ENCODE data around the gene RNF10.

RNF10 gene

DNA sequence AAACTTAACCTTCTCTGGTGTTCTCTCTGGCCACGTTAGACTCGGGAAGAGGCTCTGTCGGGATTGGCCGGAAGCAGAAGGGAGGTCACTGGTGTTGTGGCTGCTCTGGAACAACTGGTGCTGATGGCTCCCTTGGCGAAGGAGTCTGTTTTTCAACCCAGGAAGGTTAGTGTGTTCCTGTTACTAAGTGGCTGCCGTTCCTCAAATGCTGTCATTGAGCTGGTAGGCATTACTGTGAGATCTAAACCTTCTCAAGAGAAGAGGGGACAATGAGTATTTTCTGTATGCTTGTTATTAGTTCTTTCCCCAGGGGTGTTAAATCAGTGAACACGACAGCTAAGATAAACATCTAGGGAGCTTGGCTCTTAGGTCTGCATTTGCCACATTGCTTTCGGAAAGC is 28.8 kb downstream of the RNF10 start:
- TF ChIP-seq, protein P1, sequence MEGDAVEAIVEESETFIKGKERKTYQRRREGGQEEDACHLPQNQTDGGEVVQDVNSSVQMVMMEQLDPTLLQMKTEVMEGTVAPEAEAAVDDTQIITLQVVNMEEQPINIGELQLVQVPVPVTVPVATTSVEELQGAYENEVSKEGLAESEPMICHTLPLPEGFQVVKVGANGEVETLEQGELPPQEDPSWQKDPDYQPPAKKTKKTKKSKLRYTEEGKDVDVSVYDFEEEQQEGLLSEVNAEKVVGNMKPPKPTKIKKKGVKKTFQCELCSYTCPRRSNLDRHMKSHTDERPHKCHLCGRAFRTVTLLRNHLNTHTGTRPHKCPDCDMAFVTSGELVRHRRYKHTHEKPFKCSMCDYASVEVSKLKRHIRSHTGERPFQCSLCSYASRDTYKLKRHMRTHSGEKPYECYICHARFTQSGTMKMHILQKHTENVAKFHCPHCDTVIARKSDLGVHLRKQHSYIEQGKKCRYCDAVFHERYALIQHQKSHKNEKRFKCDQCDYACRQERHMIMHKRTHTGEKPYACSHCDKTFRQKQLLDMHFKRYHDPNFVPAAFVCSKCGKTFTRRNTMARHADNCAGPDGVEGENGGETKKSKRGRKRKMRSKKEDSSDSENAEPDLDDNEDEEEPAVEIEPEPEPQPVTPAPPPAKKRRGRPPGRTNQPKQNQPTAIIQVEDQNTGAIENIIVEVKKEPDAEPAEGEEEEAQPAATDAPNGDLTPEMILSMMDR (IDR thresholded peaks at IDR 0.05; ENCODE audit: low read depth, low read length, missing control alignments): no peak

DNA sequence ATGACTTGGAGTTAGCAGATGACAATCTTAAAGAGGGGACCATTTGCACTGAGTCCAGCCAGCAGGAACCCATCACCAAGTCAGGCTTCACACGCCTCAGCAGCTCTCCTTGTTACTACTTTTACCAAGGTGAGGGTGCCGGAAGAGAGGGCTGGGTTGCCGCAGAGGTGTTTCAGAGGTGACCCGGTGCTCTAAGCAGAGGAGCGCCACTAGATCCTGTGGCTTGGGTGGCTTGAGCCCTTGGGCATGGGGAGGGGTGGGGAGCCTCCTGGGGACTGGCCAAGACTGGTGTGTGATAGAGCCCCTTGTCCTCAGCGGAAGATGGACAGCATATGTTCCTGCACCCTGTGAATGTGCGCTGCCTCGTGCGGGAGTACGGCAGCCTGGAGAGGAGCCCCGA is 29.3 kb downstream of the RNF10 start:
- in situ Hi-C loops (cut with HindIII; ENCODE audit: low pct_ligation_motif_present, low sequenced_read_pairs): no loop called here
- peaks cover 84% of the 10 kb centered on the region for H3K36me3 ChIP-seq (replicated peaks)
- H3K27me3 ChIP-seq (replicated peaks): no peaks in the 10 kb centered on the region
- no peak for DNase-seq
- TF ChIP-seq, protein P1 (IDR thresholded peaks at IDR 0.05; ENCODE audit: low read depth, low read length, missing control alignments): no peak
- no peak overlapping the region for H3K4me3 ChIP-seq (ENCODE audit: low read depth, low read length)
- no peak overlapping the region for H3K27ac ChIP-seq

More for the DNA sequence above, 28.8 kb downstream of the RNF10 start:
- no peak overlapping the region for H3K4me3 ChIP-seq (ENCODE audit: low read depth, low read length)
- in situ Hi-C loops (cut with HindIII; ENCODE audit: low pct_ligation_motif_present, low sequenced_read_pairs): no loop called here
- peaks cover 81% of the 10 kb centered on the region for H3K36me3 ChIP-seq (replicated peaks)
- DNase-seq: no peak
- no peaks in the 10 kb centered on the region for H3K27me3 ChIP-seq (replicated peaks)
- H3K27ac ChIP-seq: no peak overlapping the region

DNA sequence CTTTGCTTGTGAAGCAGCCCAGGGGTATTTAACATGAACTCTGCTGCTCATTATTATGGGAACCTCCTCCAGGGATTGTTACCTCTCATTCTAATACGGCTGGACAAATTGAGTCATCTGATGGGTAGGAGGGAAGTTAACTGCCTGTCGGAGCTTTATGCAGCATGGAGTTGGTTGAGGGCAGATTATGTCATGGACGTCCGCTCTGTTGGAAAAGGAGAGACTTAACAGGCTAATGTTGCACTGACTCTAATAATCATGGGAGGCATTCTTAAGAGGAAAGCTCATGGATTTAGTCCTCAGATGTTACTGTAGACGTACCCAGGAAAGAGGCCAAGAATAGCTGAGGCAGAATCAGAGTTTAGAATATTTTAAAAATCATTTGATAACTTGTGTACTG is 37.1 kb downstream of the RNF10 start:
- no peak for DNase-seq
- TF ChIP-seq, protein P1 (IDR thresholded peaks at IDR 0.05; ENCODE audit: low read depth, low read length, missing control alignments): no peak
- Histone ChIP-seq H3K27ac (peak overlapping the region; percentile 18), H3K36me3 (replicated peaks) (peaks cover 82% of the 10 kb centered on the region), H3K4me3 (ENCODE audit: low read depth, low read length) (no peak overlapping the region), H3K27me3 (replicated peaks) (no peaks in the 10 kb centered on the region)
- in situ Hi-C loops (cut with HindIII; ENCODE audit: low pct_ligation_motif_present, low sequenced_read_pairs): no loop called here

DNA sequence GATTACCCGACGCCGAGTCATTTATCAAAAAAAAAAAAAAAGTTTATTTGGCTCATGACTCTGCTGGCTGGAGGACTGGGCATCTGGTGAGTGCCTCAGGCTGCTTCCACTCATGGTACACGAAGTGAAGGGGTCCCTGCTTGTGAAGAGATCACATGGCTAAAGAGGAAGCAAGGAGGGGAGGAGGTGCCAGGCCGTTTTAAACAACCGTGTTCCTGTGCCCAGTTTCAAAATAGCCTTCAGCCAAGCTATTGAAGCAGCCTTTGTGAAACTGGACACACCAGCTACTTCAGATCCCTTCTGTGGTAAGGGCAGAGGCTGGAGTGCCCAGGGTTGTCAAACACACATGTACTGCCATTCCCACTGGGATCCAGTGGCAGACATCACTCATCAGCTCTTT is 39.4 kb downstream of the RNF10 start:
- no peak overlapping the region for H3K27ac ChIP-seq
- in situ Hi-C loops (cut with HindIII; ENCODE audit: low pct_ligation_motif_present, low sequenced_read_pairs): no loop called here
- H3K36me3 ChIP-seq (replicated peaks): peaks cover 87% of the 10 kb centered on the region

DNA sequence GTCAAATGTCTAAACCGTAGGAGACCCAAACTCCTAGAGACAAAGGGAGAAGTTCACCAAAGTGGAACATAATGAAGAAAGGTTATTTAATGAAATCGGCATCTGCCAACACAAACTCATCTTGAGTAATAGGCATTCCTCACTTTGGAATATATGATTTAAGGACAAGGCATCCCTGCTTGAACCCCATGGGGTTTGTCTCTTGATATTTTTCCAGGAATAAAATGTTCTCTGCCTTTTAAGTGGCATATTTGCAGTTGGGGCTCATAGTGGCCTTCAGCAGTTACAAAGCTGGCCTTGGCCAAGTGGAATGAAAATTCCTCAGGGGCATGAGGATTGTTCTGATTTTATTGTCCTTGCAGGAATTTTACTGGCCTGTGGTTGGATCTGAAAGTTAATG is 40.0 kb downstream of the RNF10 start:
- in situ Hi-C loops (cut with HindIII; ENCODE audit: low pct_ligation_motif_present, low sequenced_read_pairs): no loop called here
- no peak overlapping the region for H3K4me3 ChIP-seq (ENCODE audit: low read depth, low read length)
- H3K36me3 ChIP-seq (replicated peaks): peaks cover 84% of the 10 kb centered on the region
- no peak for DNase-seq
- no peak overlapping the region for H3K27ac ChIP-seq
- H3K27me3 ChIP-seq (replicated peaks): no peaks in the 10 kb centered on the region
- TF ChIP-seq, protein P1 (IDR thresholded peaks at IDR 0.05; ENCODE audit: low read depth, low read length, missing control alignments): no peak

More for the DNA sequence above, 39.4 kb downstream of the RNF10 start:
- TF ChIP-seq, protein P1 (IDR thresholded peaks at IDR 0.05; ENCODE audit: low read depth, low read length, missing control alignments): no peak
- H3K4me3 ChIP-seq (ENCODE audit: low read depth, low read length): no peak overlapping the region
- no peak for DNase-seq
- H3K27me3 ChIP-seq (replicated peaks): no peaks in the 10 kb centered on the region

DNA sequence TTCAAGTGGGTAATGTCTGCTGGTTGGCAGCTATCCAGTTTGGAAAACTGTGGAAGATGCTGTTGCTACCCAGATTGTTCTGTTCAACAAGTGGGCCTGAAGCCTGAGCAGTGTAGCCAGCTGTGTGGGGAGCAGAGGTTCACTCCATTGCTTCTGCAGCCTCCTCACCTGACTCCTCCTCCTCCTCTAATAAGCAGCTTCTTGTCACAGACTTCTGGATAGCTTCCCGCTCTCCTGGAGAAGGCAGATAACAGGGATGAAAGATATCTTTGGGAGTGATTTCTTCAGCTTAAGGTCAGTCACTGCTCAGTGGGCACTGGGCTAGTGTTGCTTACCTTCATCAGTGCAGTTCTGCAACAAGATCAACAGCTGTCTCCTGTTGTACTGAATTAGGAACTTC is 45.0 kb downstream of the RNF10 start:
- Histone ChIP-seq H3K27ac (no peak overlapping the region), H3K36me3 (replicated peaks) (peaks cover 52% of the 10 kb centered on the region), H3K27me3 (replicated peaks) (no peaks in the 10 kb centered on the region), H3K4me3 (ENCODE audit: low read depth, low read length) (no peak overlapping the region)
- in situ Hi-C loops (cut with HindIII; ENCODE audit: low pct_ligation_motif_present, low sequenced_read_pairs): no loop called here
- DNase-seq: no peak
- TF ChIP-seq, protein P1 (IDR thresholded peaks at IDR 0.05; ENCODE audit: low read depth, low read length, missing control alignments): no peak

All from brain microvascular endothelial cell (primary cell).